H1 (cell line): ENCODE data around the gene RREB1. TPM values are rescaled to one million over a fixed set of nuclear protein-coding genes. Genes with fewer than 3 reads are reported as not detected.

Experiments used
- CTCF ChIA-PET: fragments of 300-600 bp; sonication (Branson Sonifier 250); formaldehyde crosslinking; loops from one replicate; lab custom pipeline; 2021; ENCODE audit not compliant: partially characterized antibody; lab: Charles Lee
- POLR2A ChIA-PET: fragments of 300-600 bp; sonication (Branson Sonifier 250); formaldehyde crosslinking; loops from one replicate; lab custom pipeline; 2021; ENCODE audit warnings: inconsistent platforms; ENCODE audit not compliant: partially characterized antibody; lab: Charles Lee
- DNase-seq, 2 experiments: peaks; one replicate each; pipeline versions ENCODE4 v3.0.0 to v3.0.0-alpha.2; 2010 to 2022; ENCODE audit warnings: low spot score in 2 of 2, low read depth in 1 of 2, mixed read lengths in 1 of 2
- FAIRE-seq: peaks from 2 replicates; lab custom pipeline; 2011; peaks lifted over from hg19 to GRCh38; lab: Jason Lieb, UNC
- H2AFZ ChIP-seq: 2 replicates; pipeline ENCODE4 v1.8.1; 2012; ENCODE audit warnings: low read length, inconsistent platforms
- H2AK5ac ChIP-seq: 2 replicates; pipeline ENCODE4 v1.6.1; 2013; ENCODE audit warnings: low read depth, low read length
- H2BK120ac ChIP-seq: replicated peaks from 2 replicates; pipeline ENCODE3; 2013; ENCODE audit warnings: low read depth, low read length, inconsistent platforms
- H2BK12ac ChIP-seq: 2 replicates; pipeline ENCODE4 v1.6.1; 2013; ENCODE audit warnings: low read depth, low read length
- H2BK15ac ChIP-seq: 2 replicates; pipeline ENCODE4 v1.6.1; 2013; ENCODE audit warnings: low read length
- H2BK20ac ChIP-seq: 2 replicates; pipeline ENCODE4 v1.6.1; 2013; ENCODE audit warnings: low read length
- H2BK5ac ChIP-seq: 2 replicates; pipeline ENCODE4 v1.6.1; 2013; ENCODE audit warnings: low read depth, low read length
- H3K14ac ChIP-seq: 2 replicates; pipeline ENCODE4 v1.6.1; 2013; ENCODE audit warnings: inconsistent platforms; ENCODE audit not compliant: insufficient read length
- H3K18ac ChIP-seq: 2 replicates; pipeline ENCODE4 v1.6.1; 2013; ENCODE audit warnings: low read length; ENCODE audit errors: extremely low read depth
- H3K23ac ChIP-seq: 2 replicates; pipeline ENCODE4 v1.6.1; 2013; ENCODE audit warnings: inconsistent platforms; ENCODE audit not compliant: insufficient read length
- H3K23me2 ChIP-seq: 2 replicates; pipeline ENCODE4 v1.6.1; 2013; ENCODE audit warnings: low read depth, low read length
- H3K27ac ChIP-seq: 2 replicates; pipeline ENCODE4 v1.6.1; 2011; ENCODE audit warnings: low read depth, low read length, inconsistent platforms
- H3K27me3 ChIP-seq, 4 experiments: replicated peaks in 1 of 4; 1 replicate in 1 of 4; 2 replicates in 3 of 4; pipeline versions ENCODE4 v1.6.1 to v1.8.1; 2011 to 2013; ENCODE audit warnings: low read length in 3 of 4, mild to moderate bottlenecking in 3 of 4, inconsistent platforms in 2 of 4, mixed read lengths in 2 of 4, moderate library complexity in 1 of 4; ENCODE audit not compliant: control insufficient read depth in 3 of 4, insufficient read depth in 3 of 4; ENCODE audit errors: extremely low read depth in 1 of 4
- H3K36me3 ChIP-seq, 4 experiments: 2 replicates each; pipeline versions ENCODE4 v1.6.1 to v1.8.1; 2011 to 2013; ENCODE audit warnings: mild to moderate bottlenecking in 4 of 4, low read length in 3 of 4, moderate library complexity in 2 of 4, control low read depth in 1 of 4, inconsistent platforms in 1 of 4; ENCODE audit not compliant: insufficient read depth in 4 of 4, control insufficient read depth in 2 of 4
- H3K4ac ChIP-seq: replicated peaks from 2 replicates; pipeline ENCODE3; 2013; ENCODE audit warnings: low read length, low read depth, mixed read lengths, inconsistent platforms; ENCODE audit not compliant: insufficient read length
- H3K4me1 ChIP-seq, 4 experiments: replicated peaks in 1 of 4; 1 replicate in 1 of 4; 2 replicates in 3 of 4; pipeline versions ENCODE4 v1.6.1 to v1.8.1; 2011 to 2013; ENCODE audit warnings: low read length in 3 of 4, inconsistent platforms in 2 of 4, mixed read lengths in 1 of 4; ENCODE audit not compliant: insufficient read depth in 4 of 4, control insufficient read depth in 3 of 4
- H3K4me2 ChIP-seq, 2 experiments: 2 replicates each; pipeline versions ENCODE4 v1.6.1 to v1.8.1; 2011 to 2013; ENCODE audit warnings: low read depth in 2 of 2, low read length in 2 of 2, control low read depth in 1 of 2, inconsistent platforms in 1 of 2, mild to moderate bottlenecking in 1 of 2; ENCODE audit not compliant: insufficient read depth in 1 of 2
- H3K4me3 ChIP-seq, 4 experiments: fragments of 200-600, 300-600 bp in 1 of 4; sonication (generic), shearing (Covaris generic), sonication (Bioruptor Twin) in 1 of 4; 2 replicates each; pipeline versions ENCODE4 v1.5.1 to v1.8.1; 2011 to 2016; ENCODE audit warnings: low read length in 4 of 4, low read depth in 3 of 4, control low read depth in 2 of 4, inconsistent platforms in 2 of 4, mild to moderate bottlenecking in 2 of 4, mixed read lengths in 1 of 4, moderate library complexity in 1 of 4; ENCODE audit not compliant: insufficient read depth in 2 of 4; ENCODE audit errors: extremely low read depth in 1 of 4
- H3K56ac ChIP-seq: replicated peaks from 2 replicates; pipeline ENCODE3; 2013; ENCODE audit warnings: low read depth, mild to moderate bottlenecking, mixed read lengths, low read length, inconsistent platforms; ENCODE audit not compliant: insufficient read length
- H3K79me1 ChIP-seq: 2 replicates; pipeline ENCODE4 v1.6.1; 2013; ENCODE audit warnings: low read depth, low read length, control low read depth
- H3K79me2 ChIP-seq, 2 experiments: 2 replicates each; pipeline versions ENCODE4 v1.6.1 to v1.8.1; 2012 to 2013; ENCODE audit warnings: low read length in 2 of 2, mild to moderate bottlenecking in 2 of 2, inconsistent platforms in 1 of 2; ENCODE audit not compliant: insufficient read depth in 2 of 2, control insufficient read depth in 1 of 2
- H3K9ac ChIP-seq, 4 experiments: replicated peaks in 1 of 4; 1 replicate in 1 of 4; 2 replicates in 3 of 4; pipeline versions ENCODE4 v1.6.1 to v1.8.1; 2011 to 2013; ENCODE audit warnings: low read depth in 3 of 4, low read length in 3 of 4, control low read depth in 2 of 4, mild to moderate bottlenecking in 2 of 4, moderate library complexity in 2 of 4, inconsistent platforms in 1 of 4; ENCODE audit errors: extremely low read depth in 1 of 4
- H3K9me3 ChIP-seq, 2 experiments: 2 replicates each; pipeline versions ENCODE4 v1.6.1 to v1.8.1; 2012 to 2013; ENCODE audit warnings: mild to moderate bottlenecking in 2 of 2, moderate library complexity in 2 of 2, control low read depth in 1 of 2, inconsistent platforms in 1 of 2, low read depth in 1 of 2, low read length in 1 of 2, mixed read lengths in 1 of 2; ENCODE audit not compliant: insufficient read depth in 2 of 2
- H4K20me1 ChIP-seq, 2 experiments: replicated peaks in 1 of 2; 2 replicates each; pipeline versions ENCODE3 to v1.8.1; 2011 to 2013; ENCODE audit warnings: inconsistent platforms in 2 of 2, low read length in 2 of 2, mild to moderate bottlenecking in 1 of 2; ENCODE audit not compliant: insufficient read depth in 2 of 2, control insufficient read depth in 1 of 2
- H4K5ac ChIP-seq: 2 replicates; pipeline ENCODE4 v1.6.1; 2013; ENCODE audit warnings: low read length, low read depth, mixed read lengths, inconsistent platforms; ENCODE audit not compliant: insufficient read length
- H4K8ac ChIP-seq: 2 replicates; pipeline ENCODE4 v1.8.0; 2013; ENCODE audit warnings: mild to moderate bottlenecking, moderate library complexity, low read length, inconsistent platforms; ENCODE audit not compliant: insufficient read depth; ENCODE audit errors: extremely low read depth
- H4K91ac ChIP-seq: replicated peaks from 2 replicates; pipeline ENCODE3; 2013; ENCODE audit warnings: low read length, mixed read lengths, inconsistent platforms; ENCODE audit not compliant: insufficient read length
- POLR2A ChIP-seq, 2 experiments: IDR thresholded peaks; 1 replicate in 1 of 2; 2 replicates in 1 of 2; pipeline ENCODE4 v1.6.1; 2011; ENCODE audit warnings: low read depth in 2 of 2, low read length in 2 of 2, mild to moderate bottlenecking in 2 of 2; ENCODE audit errors: control extremely low read depth in 1 of 2
- POU5F1 ChIP-seq: IDR thresholded peaks from 2 replicates; pipeline ENCODE4 v1.6.1; 2011; ENCODE audit warnings: low read depth, mild to moderate bottlenecking, low read length, moderate library complexity
- RFX5 ChIP-seq: IDR thresholded peaks from 2 replicates; pipeline ENCODE4 v1.6.1; 2011; ENCODE audit warnings: low read depth, low read length, improper control_type of control experiment, borderline replicate concordance
- RNF2 ChIP-seq: fragments of 200-900, 300-1000 bp; sonication (generic); IDR thresholded peaks from 2 replicates; pipeline ENCODE4 v1.7.1; 2016; ENCODE audit warnings: borderline replicate concordance, low read depth, mild to moderate bottlenecking, antibody characterized with exemption, low read length; ENCODE audit not compliant: poor library complexity, severe bottlenecking; ENCODE audit errors: missing control alignments
- SUZ12 ChIP-seq: fragments of 200-600 bp; sonication (generic); IDR thresholded peaks from 2 replicates; pipeline ENCODE4 v1.6.1; 2012; ENCODE audit warnings: mild to moderate bottlenecking, inconsistent platforms, low read length, moderate library complexity, mixed read lengths
- TEAD4 ChIP-seq: IDR thresholded peaks from 2 replicates; pipeline ENCODE4 v1.6.1; 2012; ENCODE audit warnings: low read depth, low read length, inconsistent platforms, mixed read lengths
- USF2 ChIP-seq: IDR thresholded peaks from 2 replicates; pipeline ENCODE4 v1.6.1; 2011; ENCODE audit warnings: low read length, improper control_type of control experiment
- WGBS, 2 experiments: shearing (Covaris generic) in 1 of 2; methylation state at CpG; one replicate each; pipeline versions ENCODE4 v1.1.6 to v1.1.7; 2013 to 2015; ENCODE audit warnings: low lambda C conversion rate in 2 of 2, mixed read lengths in 2 of 2, inconsistent platforms in 1 of 2, low coverage in 1 of 2, missing lambda C conversion rate in 1 of 2; ENCODE audit not compliant: insufficient replicate concordance in 2 of 2, insufficient coverage in 1 of 2, insufficient read length in 1 of 2; ENCODE audit errors: extremely low coverage in 1 of 2, missing lambda C conversion rate in 1 of 2; 5-methylcytosine and 5-hydroxymethylcytosine counted together
- polyA plus RNA-seq, 7 experiments: library from polyadenylated mRNA; depleted of rRNA in 3 of 7; stranded (reverse) in 5 of 7; unstranded in 2 of 7; fragments of >200 nt in 5 of 7; fragments of 200-250 nt in 2 of 7; gene quantifications; 1 replicate in 5 of 7; 2 replicates in 1 of 7; 4 replicates in 1 of 7; pipeline versions ENCODE4 v1.2.1 to v1.2.3, GENCODE V29; 2011 to 2013; ENCODE audit warnings: missing spikeins in 2 of 7, mixed read lengths in 2 of 7
- total RNA-seq: library from RNA; stranded (reverse); fragmentation: NEBNext Ultra II Directional; extraction: Animal tissue kit (Norgen Biotek cat#: 25700); gene quantifications from 2 replicates; pipeline ENCODE4 v1.2.1, GENCODE V29; 2021

Gene RREB1
- total and polyA plus RNA-seq, 2 of the 8 experiments (the other 6 are each of a cell fraction or from before 2014, with no cell fraction given): 3.9 to 34.7 TPM

DNA sequence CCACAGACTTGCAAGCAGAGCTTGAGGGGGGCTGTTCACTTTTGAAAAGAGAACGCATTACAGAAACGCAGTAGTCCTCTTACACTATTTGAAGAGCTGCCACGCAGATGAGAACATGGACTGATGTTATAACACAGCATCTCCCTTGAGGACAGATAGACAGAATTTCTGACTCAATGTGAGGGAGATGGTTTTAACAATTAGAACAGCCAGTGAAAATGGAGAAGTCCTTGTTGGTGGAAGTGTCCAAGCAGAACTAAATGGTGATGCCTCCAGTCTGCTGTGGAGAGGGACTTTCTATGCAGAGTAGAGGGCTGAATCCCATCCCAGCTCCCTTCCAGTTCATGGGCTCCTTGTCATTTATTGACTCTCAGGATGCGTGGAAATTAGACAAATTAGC is 100.0 kb downstream of the RREB1 start:
- no peaks in the 10 kb centered on the region for H3K27me3 ChIP-seq
- no peak overlapping the region for H4K91ac ChIP-seq
- peaks cover 0 to 6% of the 10 kb centered on the region in 2 experiments for H4K20me1 ChIP-seq
- H3K4me3 ChIP-seq: no peak overlapping the region
- H2AK5ac ChIP-seq: no peak overlapping the region
- H3K79me1 ChIP-seq: no peaks in the 10 kb centered on the region
- H4K5ac ChIP-seq: no peak overlapping the region
- no peaks in the 10 kb centered on the region; the same call in 1 of the 2 replicates for H3K23me2 ChIP-seq
- WGBS, 2 experiments: 61% methylated on average over 4 of the region's 4 CpGs; no CpG with 5 or more reads in 1 of the 2 experiments
- no peak overlapping the region for H3K27ac ChIP-seq
- no peak for FAIRE-seq
- no peak overlapping the region for H2BK12ac ChIP-seq
- H3K4me1 ChIP-seq: no peaks in the 10 kb centered on the region
- H2BK120ac ChIP-seq: no peak overlapping the region
- no peak overlapping the region for H3K18ac ChIP-seq
- H3K4me2 ChIP-seq: no peak overlapping the region
- DNase-seq: no peak
- no peak overlapping the region for H3K56ac ChIP-seq
- no peak overlapping the region for H2BK15ac ChIP-seq
- no peak overlapping the region for H2BK20ac ChIP-seq
- H3K9me3 ChIP-seq: no peaks in the 10 kb centered on the region
- no peaks in the 10 kb centered on the region for H3K79me2 ChIP-seq
- H3K23ac ChIP-seq: no peak overlapping the region
- H4K8ac ChIP-seq: no peak overlapping the region
- ChIA-PET POLR2A (no interaction called here), CTCF (interaction anchor here (0.8 to 1.0 kb wide), 3 partner anchors 20 to 36 kb away, joined by 3 to 4 read pairs (median 3); no protein-coding TSS in a partner anchor)
- no peak overlapping the region for H3K9ac ChIP-seq
- no peak overlapping the region for H2AFZ ChIP-seq
- no peak overlapping the region for H3K4ac ChIP-seq
- TF ChIP-seq POLR2A (IDR thresholded peaks at IDR 0.05; ENCODE audit: control extremely low read depth in 1 of 2, low read depth in 2 of 2, low read length in 2 of 2): no peak
- no peak for TF ChIP-seq USF2
- no peak for TF ChIP-seq POU5F1
- no peak for TF ChIP-seq SUZ12
- TF ChIP-seq TEAD4: no peak
- TF ChIP-seq RFX5: no peak
- no peak for TF ChIP-seq RNF2
- peaks cover 3 to 20% (median 7%) of the 10 kb centered on the region in 4 experiments; a peak in 6 of 8 replicates for H3K36me3 ChIP-seq
- H3K14ac ChIP-seq: no peak overlapping the region
- no peak overlapping the region for H2BK5ac ChIP-seq
